ENCODE measurements around the gene OLFML2A. TPM values are rescaled to one million over a fixed set of nuclear protein-coding genes. Genes with fewer than 3 reads are reported as not detected.
A peak's percentile ranks its signal among the peaks of the same experiment; 100 is the strongest.

Gene OLFML2A
- total and polyA plus RNA-seq, 2 of the 13 experiments (the other 11 are each of a cell fraction or from before 2014, with no cell fraction given), result 0.01 to 0.02 TPM

- TF ChIP-seq MLXIP (CRISPR knock-in tag; IDR thresholded peaks at IDR 0.05; ENCODE audit: borderline replicate concordance), result no peak
- TF ChIP-seq KAT8 (CRISPR knock-in tag; IDR thresholded peaks at IDR 0.05), result peak; percentile 68
- 0 out of 2 replicates have a peak, but pooled peaks have one; percentile 40 for TF ChIP-seq ZBTB43 (CRISPR knock-in tag; conservative IDR thresholded peaks at IDR 0.05)
- TF ChIP-seq FOXA3 (CRISPR knock-in tag; IDR thresholded peaks at IDR 0.05), result peak; percentile 80
- peak; percentile 59 for TF ChIP-seq SOX13 (IDR thresholded peaks at IDR 0.05)
- peak in 1 of 2 experiments; percentile 97; a peak in 2 of 4 replicates for TF ChIP-seq SOX13 (CRISPR knock-in tag; conservative IDR thresholded peaks at IDR 0.05 in 1 of 2, IDR thresholded peaks at IDR 0.05 in 1 of 2)
- peak; percentile 77; the same call in 1 of the 2 replicates for TF ChIP-seq SMYD3 (CRISPR knock-in tag; IDR thresholded peaks at IDR 0.05)
- peak; percentile 50; the same call in 1 of the 2 replicates for TF ChIP-seq HOXA3 (CRISPR knock-in tag; IDR thresholded peaks at IDR 0.05)
- no peak for TF ChIP-seq ATF5 (CRISPR knock-in tag; IDR thresholded peaks at IDR 0.05; ENCODE audit: low read depth)
- TF ChIP-seq CSRNP1 (CRISPR knock-in tag; IDR thresholded peaks at IDR 0.05), result 0 out of 2 replicates have a peak, but pooled peaks have one; percentile 34
- 0 out of 2 replicates have a peak, but pooled peaks have one; percentile 35 for TF ChIP-seq CBX5 (CRISPR knock-in tag; IDR thresholded peaks at IDR 0.05; ENCODE audit: borderline replicate concordance)
- peak; percentile 77 for TF ChIP-seq NFIC (IDR thresholded peaks at IDR 0.05; ENCODE audit: low read length)
- TF ChIP-seq ISL2 (CRISPR knock-in tag; IDR thresholded peaks at IDR 0.05), result peak; percentile 93
- TF ChIP-seq RCOR2 (CRISPR knock-in tag; IDR thresholded peaks at IDR 0.05), result peak; percentile 88
- 0 out of 2 replicates have a peak, but pooled peaks have one; percentile 51 for TF ChIP-seq ZFP91 (CRISPR knock-in tag; IDR thresholded peaks at IDR 0.05; ENCODE audit: borderline replicate concordance)
- TF ChIP-seq NCOA2 (CRISPR knock-in tag; IDR thresholded peaks at IDR 0.05), result peak; percentile 89
- TF ChIP-seq PATZ1 (CRISPR knock-in tag; IDR thresholded peaks at IDR 0.05), result peak; percentile 21; the same call in 1 of the 2 replicates
- TF ChIP-seq ZNF605 (CRISPR knock-in tag; IDR thresholded peaks at IDR 0.05), result no peak
Observed at GRCh38 chr9:124733964-124734740, 42.8 kb upstream of the OLFML2A start (continued).

Data from HepG2 (cell line).